Thyroid gland (tissue), 4 donors: Measurements from ENCODE around the gene PLAC8. TPM values are rescaled to one million over a fixed set of nuclear protein-coding genes. Genes with fewer than 3 reads are reported as not detected.
"Not testable (repeated sequence)": the region's sequence is repeated elsewhere in the genome, so short reads cannot be mapped to it uniquely, and the experiment has no call there.

Source experiments
- DNase-seq, 2 donors: peaks; one replicate each; pipeline ENCODE4 v3.0.0-alpha.2; 2019
- H3K27ac ChIP-seq, 3 donors: fragments of 200-600 bp; sonication (generic); 1 replicate in 2 of 3; 2 replicates in 1 of 3; pipeline ENCODE4 v1.5.1; 2016 to 2019; ENCODE audit warnings: mild to moderate bottlenecking in 1 of 3, moderate library complexity in 1 of 3
- H3K27me3 ChIP-seq: fragments of 200-600 bp; sonication (generic); one replicate; pipeline ENCODE4 v1.5.1; 2019
- H3K36me3 ChIP-seq, 2 donors: fragments of 200-600 bp; sonication (generic); one replicate each; pipeline ENCODE4 v1.5.1; 2016 to 2019
- H3K4me1 ChIP-seq, 2 donors: fragments of 200-600 bp; sonication (generic); one replicate each; pipeline ENCODE4 v1.5.1; 2017 to 2019
- H3K4me3 ChIP-seq, 3 donors: fragments of 200-600 bp; sonication (generic); replicated peaks in 1 of 3; 1 replicate in 2 of 3; 2 replicates in 1 of 3; pipeline ENCODE4 v1.5.1; 2016; ENCODE audit warnings: mild to moderate bottlenecking in 1 of 3
- H3K9me3 ChIP-seq: fragments of 200-600 bp; sonication (generic); one replicate; pipeline ENCODE4 v1.5.1; 2017
- POLR2A ChIP-seq, 2 donors: fragments of 450-650 bp; IDR thresholded peaks; one replicate each; pipeline ENCODE4 v1.6.1; 2017; ENCODE audit warnings: antibody characterized with exemption in 2 of 2, mild to moderate bottlenecking in 2 of 2, moderate library complexity in 1 of 2
- WGBS, 2 donors: methylation state at CpG; one replicate each; pipeline ENCODE4 v1.1.5; 2017; 5-methylcytosine and 5-hydroxymethylcytosine counted together
- intact Hi-C: fragments of 100-400 bp; cut with DNase I; formaldehyde crosslinking; loops from one replicate; pipeline ENCODE4 v1.15.1; 2023
- total RNA-seq, 4 donors: library from RNA; depleted of rRNA; stranded (reverse); fragments of >200 nt; gene quantifications; one replicate each; pipeline ENCODE4 v1.2.3, GENCODE V29; 2016
- TF ChIP-seq, protein P1 (sequence below), 6 experiments: fragments of 200-600 bp in 3 of 6; fragments of 450-650 bp in 3 of 6; sonication (generic) in 3 of 6; IDR thresholded peaks; one replicate each; pipeline ENCODE4 v1.5.1; 2016 to 2019; ENCODE audit warnings: antibody characterized with exemption in 6 of 6, mild to moderate bottlenecking in 2 of 6, inconsistent platforms in 1 of 6, moderate library complexity in 1 of 6

Gene PLAC8
- total RNA-seq, 4 donors from 2014 or later: 0.44 to 3.7 (median 2.0) TPM

DNA sequence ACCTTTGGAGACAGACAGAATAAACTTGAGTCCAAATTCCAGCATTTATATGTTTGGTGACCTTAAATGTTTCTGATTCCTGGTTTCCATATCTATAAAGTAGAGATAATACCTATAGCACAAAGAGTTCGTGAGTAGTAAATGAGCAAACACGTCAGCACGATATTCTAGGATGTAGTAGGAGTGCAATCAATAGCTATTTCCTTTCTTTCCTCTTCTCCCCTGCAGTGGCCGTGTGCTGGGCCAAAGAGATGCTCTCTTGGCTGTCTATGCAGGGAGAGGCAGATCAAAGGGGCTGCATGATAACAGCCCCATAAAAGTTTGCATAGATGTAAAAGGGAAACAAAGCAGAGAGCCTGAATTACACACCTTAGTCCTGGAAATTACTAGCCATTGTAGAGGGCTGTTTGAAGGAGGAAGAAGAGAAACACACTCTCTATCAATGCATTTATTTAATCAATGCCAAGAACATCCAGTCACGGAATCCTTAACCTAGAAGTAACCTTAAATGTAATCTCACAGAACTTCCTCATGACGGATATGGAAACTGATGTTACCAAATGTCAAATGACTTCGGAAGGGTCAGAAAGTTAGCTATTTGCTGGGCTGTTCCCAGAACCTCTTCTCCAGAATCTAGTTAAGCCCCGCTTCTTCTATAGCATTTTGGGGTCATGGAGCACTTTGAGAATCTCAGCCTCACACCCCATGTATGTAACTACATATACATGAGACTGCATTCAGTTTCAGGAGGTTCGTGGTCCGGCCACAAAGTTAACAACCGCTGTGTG is 35.5 kb upstream of the PLAC8 start:
- Histone ChIP-seq H3K9me3 (no peaks in the 10 kb centered on the region), H3K4me3 (no peak overlapping the region), H3K27ac (no peak overlapping the region), H3K27me3 (no peaks in the 10 kb centered on the region), H3K36me3 (no peaks in the 10 kb centered on the region), H3K4me1 (peaks cover 0 to 6% of the 10 kb centered on the region in 2 donors)
- intact Hi-C loops: no loop called here
- TF ChIP-seq, protein P1, sequence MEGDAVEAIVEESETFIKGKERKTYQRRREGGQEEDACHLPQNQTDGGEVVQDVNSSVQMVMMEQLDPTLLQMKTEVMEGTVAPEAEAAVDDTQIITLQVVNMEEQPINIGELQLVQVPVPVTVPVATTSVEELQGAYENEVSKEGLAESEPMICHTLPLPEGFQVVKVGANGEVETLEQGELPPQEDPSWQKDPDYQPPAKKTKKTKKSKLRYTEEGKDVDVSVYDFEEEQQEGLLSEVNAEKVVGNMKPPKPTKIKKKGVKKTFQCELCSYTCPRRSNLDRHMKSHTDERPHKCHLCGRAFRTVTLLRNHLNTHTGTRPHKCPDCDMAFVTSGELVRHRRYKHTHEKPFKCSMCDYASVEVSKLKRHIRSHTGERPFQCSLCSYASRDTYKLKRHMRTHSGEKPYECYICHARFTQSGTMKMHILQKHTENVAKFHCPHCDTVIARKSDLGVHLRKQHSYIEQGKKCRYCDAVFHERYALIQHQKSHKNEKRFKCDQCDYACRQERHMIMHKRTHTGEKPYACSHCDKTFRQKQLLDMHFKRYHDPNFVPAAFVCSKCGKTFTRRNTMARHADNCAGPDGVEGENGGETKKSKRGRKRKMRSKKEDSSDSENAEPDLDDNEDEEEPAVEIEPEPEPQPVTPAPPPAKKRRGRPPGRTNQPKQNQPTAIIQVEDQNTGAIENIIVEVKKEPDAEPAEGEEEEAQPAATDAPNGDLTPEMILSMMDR (IDR thresholded peaks at IDR 0.05): no peak
- TF ChIP-seq POLR2A (IDR thresholded peaks at IDR 0.05): no peak
- WGBS, 2 donors: 84 to 85% methylated on average over 11 of the region's 11 CpGs
- no peak for DNase-seq

DNA sequence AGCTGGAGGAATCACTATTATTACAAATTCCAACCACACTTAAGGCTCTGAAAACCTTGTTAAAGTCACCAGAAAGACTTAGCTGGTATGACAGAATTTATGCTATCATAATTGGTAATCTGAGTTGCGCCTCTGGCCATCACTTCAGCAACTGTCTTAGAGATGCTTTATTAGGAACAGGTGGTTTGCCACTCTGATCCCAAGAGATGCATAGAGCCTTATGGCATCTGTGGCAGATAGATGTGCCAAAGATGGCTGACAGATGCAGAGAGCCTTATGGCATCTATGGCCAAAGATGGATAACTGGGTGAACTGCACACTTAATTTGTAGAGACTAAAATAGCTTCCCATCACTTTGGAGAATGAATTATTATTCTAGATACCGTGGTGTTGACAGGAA is 32.3 kb upstream of the PLAC8 start:
- H3K9me3 ChIP-seq: no peaks in the 10 kb centered on the region
- H3K27me3 ChIP-seq: no peaks in the 10 kb centered on the region
- 93 to 95% methylated on average over 2 of the region's 2 CpGs for WGBS, 2 donors
- H3K36me3 ChIP-seq: no peaks in the 10 kb centered on the region
- intact Hi-C loops: no loop called here
- H3K4me1 ChIP-seq: no peaks in the 10 kb centered on the region
- DNase-seq: no peak
- H3K4me3 ChIP-seq: no peak overlapping the region
- H3K27ac ChIP-seq: no peak overlapping the region
- TF ChIP-seq, protein P1 (IDR thresholded peaks at IDR 0.05): no peak
- no peak for TF ChIP-seq POLR2A (IDR thresholded peaks at IDR 0.05)

DNA sequence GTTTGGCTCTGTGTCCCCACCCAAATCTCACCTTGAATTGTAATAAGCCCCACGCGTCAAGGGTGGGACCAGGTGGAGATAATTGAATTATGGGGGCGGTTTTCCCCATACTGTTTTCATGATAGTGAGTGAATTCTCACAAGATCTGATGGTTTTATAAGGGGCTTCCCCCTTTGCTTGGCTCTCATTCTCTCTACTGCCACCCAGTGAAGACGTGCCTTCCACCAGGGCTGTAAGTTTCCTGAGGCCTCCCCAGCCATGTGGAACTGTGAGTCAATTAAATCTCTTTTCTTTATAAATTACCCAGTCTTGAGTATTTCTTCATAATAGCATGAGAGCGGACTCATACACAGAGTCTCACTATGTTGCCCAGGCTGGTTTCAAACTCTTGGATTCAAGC is 31.2 kb upstream of the PLAC8 start:
- H3K27ac ChIP-seq, H3K27me3 ChIP-seq, H3K4me3 ChIP-seq, DNase-seq, intact Hi-C loops, H3K36me3 ChIP-seq, H3K4me1 ChIP-seq, H3K9me3 ChIP-seq: not testable (repeated sequence)
- WGBS, 2 donors: 87 to 88% methylated on average over 5 of the region's 5 CpGs

DNA sequence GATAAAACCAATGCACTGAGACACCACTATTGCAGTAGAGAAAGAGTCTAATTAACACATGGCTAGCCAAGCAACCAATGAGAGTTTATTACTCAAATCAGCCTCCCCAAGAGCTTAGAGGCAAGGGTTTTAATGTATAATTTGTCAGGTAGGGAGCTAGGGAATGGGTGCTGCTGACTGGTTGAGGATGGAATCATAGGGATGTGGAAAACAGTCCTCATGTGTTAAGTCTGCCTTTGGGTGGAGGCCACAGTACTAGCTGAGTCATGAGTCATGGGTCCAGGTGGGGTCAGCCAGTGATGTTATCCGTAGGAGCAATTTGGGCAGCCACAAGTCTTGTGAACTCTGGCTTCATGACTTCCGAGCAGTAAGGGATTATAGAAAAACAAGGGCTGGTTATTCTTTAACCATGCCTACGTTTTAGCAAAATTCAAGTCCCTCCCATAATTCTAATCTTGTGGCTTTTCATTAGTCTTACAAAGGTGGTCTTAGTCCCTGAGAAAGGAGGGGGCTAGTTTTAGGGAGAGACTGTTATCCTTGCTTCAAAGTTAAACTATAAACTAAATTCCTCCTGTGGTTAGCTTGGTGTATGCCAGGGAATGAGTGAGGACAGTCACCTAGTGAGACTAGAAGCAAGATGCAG is 25.1 kb upstream of the PLAC8 start:
- H3K4me3 ChIP-seq: no peak overlapping the region
- H3K9me3 ChIP-seq: no peaks in the 10 kb centered on the region
- TF ChIP-seq, protein P1 (IDR thresholded peaks at IDR 0.05): no peak
- no peak for TF ChIP-seq POLR2A (IDR thresholded peaks at IDR 0.05)
- no peaks in the 10 kb centered on the region for H3K27me3 ChIP-seq
- intact Hi-C loops: no loop called here
- no peak overlapping the region for H3K27ac ChIP-seq
- 95 to 96% methylated on average over 3 of the region's 3 CpGs for WGBS, 2 donors
- H3K4me1 ChIP-seq: no peaks in the 10 kb centered on the region
- no peaks in the 10 kb centered on the region for H3K36me3 ChIP-seq
- no peak for DNase-seq

DNA sequence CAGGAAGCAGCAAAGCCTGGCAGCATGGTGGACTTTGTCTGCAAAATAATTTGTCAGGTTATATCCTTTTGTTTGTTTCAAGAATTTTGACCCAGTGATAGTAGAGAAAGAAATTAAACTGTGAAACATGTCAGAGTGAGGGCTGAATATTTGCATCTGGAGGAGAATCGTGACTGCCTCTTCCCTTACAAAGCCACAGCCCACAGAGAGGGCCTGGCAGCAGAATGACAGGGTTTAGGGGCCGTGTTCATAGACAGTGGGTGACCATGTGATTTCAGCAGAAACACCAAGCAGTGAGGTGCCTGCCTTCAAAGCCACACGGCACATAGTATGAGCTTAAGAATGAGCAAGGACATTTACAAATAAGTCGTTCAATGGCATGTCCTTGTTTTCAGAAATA is 24.4 kb upstream of the PLAC8 start:
- TF ChIP-seq POLR2A (IDR thresholded peaks at IDR 0.05): no peak
- TF ChIP-seq, protein P1 (IDR thresholded peaks at IDR 0.05): no peak
- intact Hi-C loops: no loop called here
- no peaks in the 10 kb centered on the region for H3K27me3 ChIP-seq
- no peak for DNase-seq
- H3K9me3 ChIP-seq: no peaks in the 10 kb centered on the region
- H3K4me1 ChIP-seq: no peaks in the 10 kb centered on the region
- 82 to 85% methylated on average over 4 of the region's 4 CpGs for WGBS, 2 donors
- no peak overlapping the region for H3K4me3 ChIP-seq
- H3K36me3 ChIP-seq: no peaks in the 10 kb centered on the region
- H3K27ac ChIP-seq: no peak overlapping the region
